ENCODE data around the gene LRSAM1. TPM values are rescaled to one million over a fixed set of nuclear protein-coding genes. Genes with fewer than 3 reads are reported as not detected.

LRSAM1 gene
- 2.6 and 5.7 TPM in 2 replicates for total RNA-seq (2014; rRNA removed; shearing (Covaris generic))

DNA sequence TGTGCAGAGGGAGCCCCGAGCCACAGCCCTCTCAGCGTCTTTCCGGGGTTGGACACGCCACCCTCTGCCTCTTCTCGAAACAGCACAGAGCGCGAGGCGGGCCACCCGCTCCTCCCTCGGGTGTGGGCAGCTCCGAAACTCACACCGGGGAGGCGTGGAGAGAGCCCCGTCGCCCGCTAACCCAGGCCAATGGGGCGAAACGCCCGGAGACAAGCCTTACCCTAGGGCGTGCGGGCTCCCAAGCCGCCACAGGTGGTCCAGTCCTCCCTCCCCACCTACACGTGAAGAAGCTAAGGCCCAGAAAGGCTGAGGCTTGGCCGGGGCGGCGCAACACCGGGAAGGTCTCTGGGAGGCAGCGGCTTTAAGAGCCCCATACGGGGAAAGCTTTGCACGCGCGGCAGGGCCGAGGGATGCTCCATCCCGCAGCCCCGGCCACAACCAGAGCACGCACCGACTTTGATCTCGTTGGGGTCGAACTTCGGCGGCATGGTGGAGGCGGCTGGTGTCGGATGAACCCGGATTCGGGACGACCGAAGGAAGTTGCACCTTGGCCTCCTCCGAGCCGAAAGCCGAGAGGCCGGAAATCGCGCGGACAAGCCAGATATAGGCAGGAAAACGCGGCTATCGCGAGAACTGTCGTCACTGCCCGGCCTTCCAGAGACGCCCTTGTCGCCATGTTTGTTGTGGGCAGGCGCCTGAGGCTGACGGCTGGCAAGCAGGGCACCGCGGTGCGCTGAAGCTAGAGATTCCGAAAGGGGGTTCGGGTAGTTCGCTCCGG lies at the start of gene LRSAM1, which contains the start of gene RPL12:
Gene LRSAM1 (plus strand): TSS at position 681 of the 778 bp plus-strand sequence. CDS start 3,018 bp downstream, outside the sequence.
Gene RPL12 (minus strand): TSS at position 577 of the 778 bp plus-strand sequence. CDS start 89 bp downstream, at position 488.
- peak; percentile 89 for DNase-seq (ENCODE audit: low spot score)

GRCh38 chr9:127402401-127403090 lies 48.8 kb upstream of the LRSAM1 start:
- no peak for DNase-seq (ENCODE audit: low spot score)

DNA sequence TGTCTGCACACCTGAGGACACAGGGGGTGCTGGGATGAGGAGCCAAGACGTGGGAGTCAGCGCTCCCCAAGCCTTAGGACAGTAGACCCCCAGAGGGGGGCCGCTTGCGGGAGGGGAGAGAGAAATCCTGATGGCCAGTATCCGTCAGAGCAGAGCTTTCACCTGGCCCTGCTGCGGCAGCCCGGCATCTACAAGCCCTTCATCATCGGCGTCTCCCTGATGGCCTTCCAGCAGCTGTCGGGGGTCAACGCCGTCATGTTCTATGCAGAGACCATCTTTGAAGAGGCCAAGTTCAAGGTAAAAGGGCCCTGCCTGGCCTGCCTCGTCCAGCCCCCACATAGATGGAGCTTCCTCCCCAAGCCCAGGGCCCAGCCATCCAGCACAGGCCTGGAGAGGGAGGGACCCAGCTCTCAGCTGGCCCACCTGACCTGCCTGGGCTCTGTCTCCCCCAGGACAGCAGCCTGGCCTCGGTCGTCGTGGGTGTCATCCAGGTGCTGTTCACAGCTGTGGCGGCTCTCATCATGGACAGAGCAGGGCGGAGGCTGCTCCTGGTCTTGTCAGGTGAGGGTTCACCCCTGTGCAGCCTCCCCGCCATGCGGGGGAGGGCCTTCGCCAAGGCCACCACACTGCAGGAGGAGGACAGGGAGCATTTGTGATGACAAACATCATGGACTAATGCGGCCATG lies 47.7 kb upstream of the LRSAM1 start:
- no peak for DNase-seq (ENCODE audit: low spot score)

DNA sequence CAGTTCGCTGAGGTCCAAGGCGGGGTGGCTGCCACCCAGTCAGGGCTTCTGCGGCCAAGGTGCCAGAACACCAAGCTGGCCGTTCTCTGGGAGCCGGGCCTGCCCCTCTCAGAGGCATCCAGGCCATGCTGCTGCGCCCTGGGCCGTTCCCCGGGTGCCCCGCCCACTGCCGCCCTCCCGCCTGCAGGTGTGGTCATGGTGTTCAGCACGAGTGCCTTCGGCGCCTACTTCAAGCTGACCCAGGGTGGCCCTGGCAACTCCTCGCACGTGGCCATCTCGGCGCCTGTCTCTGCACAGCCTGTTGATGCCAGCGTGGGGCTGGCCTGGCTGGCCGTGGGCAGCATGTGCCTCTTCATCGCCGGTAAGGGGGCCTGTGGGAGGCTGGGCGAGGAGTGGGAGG lies 46.7 kb upstream of the LRSAM1 start:
- DNase-seq (ENCODE audit: low spot score), result no peak

DNA sequence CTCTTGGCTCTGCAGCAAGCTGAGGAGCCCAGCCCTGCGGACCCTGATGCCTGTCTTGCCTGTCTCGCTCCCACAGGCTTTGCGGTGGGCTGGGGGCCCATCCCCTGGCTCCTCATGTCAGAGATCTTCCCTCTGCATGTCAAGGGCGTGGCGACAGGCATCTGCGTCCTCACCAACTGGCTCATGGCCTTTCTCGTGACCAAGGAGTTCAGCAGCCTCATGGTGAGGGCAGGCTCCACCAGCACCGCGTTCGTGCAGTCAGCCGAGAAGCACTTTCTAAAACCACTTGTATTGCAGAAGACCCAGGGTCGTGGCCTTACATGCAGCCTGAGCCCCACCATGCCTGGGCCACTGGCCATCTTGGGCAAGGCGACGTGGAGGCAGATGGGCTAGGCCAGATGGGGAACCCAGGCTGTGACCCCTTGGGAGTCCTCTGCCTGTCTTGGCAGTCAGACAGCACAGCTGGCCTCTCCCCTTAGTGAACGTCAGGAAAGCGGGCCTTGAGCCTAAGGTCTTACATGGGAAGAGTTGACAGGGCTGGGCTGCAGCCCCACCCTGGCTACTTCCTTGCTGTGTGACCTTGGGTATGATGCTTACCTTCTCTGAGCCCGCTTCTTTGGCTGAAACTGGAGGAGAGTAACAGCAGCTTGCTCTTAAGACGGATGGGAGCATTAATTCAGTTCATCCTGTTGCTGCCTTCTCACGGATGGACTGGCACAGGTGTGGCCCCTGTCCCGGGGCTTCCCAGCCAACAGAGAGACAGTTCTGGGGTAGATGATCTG lies 45.8 kb upstream of the LRSAM1 start:
- DNase-seq (ENCODE audit: low spot score), result no peak

- no peak for DNase-seq (ENCODE audit: low spot score)
These were observed 44.4 kb upstream of the LRSAM1 start for GRCh38 chr9:127406799-127407491.

- DNase-seq (ENCODE audit: low spot score), result no peak
These were observed 43.8 kb upstream of the LRSAM1 start for GRCh38 chr9:127407492-127407843.

DNA sequence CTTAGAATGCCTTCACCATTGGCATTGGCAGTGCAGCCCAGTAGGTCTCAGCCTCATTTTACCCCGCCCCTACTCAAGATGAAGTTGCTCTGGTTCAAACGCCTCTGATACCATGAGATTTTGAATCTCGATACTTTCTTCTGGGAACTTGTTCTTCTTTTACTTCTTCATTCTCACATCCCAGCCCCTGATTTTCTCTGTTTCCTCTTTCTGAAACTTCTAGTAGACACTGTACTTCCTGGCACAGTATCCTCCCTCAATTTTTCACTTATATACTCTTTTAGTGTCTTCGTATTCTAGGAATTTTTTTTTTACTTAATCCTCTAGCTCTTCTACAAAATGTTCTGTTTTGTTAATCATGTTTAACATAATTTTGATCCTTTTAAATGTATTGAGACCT lies 40.2 kb upstream of the LRSAM1 start:
- no peak for DNase-seq (ENCODE audit: low spot score)

DNA sequence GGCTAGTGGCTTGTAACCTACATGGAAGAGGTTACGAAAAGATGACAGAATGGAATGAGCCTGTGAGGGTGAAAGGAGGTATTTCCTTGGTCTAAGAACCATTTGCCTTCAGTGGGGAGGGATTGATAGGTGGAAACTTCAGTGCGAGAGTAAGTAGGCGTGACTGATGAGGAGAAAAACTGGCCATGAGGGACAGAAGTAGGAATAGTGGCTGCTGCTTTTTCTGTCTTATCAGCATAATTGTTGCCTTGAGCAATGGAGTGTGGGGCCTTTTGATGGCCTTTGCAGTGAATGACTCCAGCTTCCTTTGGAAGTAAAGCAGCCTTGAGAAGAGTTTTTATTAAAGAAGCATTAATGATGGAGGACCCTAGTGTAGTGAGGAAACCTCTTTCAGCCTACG lies 36.2 kb upstream of the LRSAM1 start:
- DNase-seq (ENCODE audit: low spot score), result no peak

DNA sequence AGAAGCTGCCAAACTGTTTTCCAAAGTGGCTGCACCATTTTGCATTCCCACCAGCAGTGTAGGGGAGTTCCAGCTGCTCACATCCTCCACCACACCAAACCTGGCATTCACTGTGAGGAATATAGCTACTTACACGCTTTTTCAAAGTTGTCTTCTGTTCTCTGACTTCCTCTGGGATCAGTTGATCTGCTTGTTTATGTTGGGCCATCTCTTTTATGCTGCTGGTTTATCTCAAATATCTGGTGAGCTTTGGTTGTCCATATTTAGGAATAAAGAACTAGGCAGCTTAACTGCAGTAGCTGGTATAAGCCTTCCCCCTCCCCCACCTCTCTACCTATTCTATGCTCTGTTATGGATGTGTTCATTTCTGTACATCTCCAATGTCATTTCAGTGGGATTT lies 35.7 kb upstream of the LRSAM1 start:
- DNase-seq (ENCODE audit: low spot score), result no peak

- peak; percentile 59 for DNase-seq (ENCODE audit: low spot score)
These were observed 33.9 kb upstream of the LRSAM1 start for GRCh38 chr9:127417131-127418036.

GRCh38 chr9:127418037-127418471 lies 33.3 kb upstream of the LRSAM1 start:
- DNase-seq (ENCODE audit: low spot score), result no peak

GRCh38 chr9:127419348-127419747 lies 32.0 kb upstream of the LRSAM1 start:
- no peak for DNase-seq (ENCODE audit: low spot score)

- no peak for DNase-seq (ENCODE audit: low spot score)
These were observed 30.3 kb upstream of the LRSAM1 start for GRCh38 chr9:127421057-127421456.

- no peak for DNase-seq (ENCODE audit: low spot score)
These were observed 29.1 kb upstream of the LRSAM1 start for GRCh38 chr9:127422133-127422782.

- no peak for DNase-seq (ENCODE audit: low spot score)
These were observed 28.5 kb upstream of the LRSAM1 start for GRCh38 chr9:127422787-127423186.

GRCh38 chr9:127423476-127423933 lies 27.8 kb upstream of the LRSAM1 start:
- no peak for DNase-seq (ENCODE audit: low spot score)

DNA sequence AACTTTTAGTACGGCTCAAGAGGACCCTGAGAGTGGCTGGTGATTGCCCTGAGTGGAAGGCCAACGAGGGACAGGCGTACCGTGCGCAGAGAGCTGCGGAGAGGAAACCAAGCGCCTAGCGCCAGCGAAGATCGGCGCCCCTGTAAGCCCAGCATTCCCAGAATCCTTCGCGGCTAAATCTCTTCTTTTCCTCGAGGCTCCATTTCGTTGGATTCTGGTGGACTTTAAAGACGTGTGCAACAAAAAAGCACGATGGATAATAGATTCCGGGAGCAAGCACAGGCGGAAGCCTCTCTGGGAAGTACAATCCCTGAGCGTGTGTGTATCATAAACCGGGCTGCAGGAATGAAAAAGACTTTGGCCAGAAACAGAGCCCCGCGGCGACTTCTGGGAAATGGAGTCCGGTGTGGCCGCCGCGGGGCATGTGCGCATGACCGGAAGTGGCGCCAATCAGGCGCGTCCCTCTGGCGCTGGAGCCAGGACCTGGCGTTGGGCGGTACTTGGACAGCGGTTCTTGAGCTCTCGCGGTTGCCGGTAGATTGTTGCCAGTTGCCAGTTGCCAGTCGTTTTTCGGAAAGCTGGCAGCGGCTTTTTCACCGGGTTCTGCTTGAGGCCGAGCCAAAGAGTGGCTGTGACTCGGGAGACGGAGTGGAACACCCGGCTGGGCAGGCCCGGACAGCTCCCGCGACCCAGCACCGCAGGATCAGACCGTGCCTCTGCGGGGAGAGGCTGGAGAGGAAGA lies 27.2 kb upstream of the LRSAM1 start, which contains the start of gene ZNF79:
Gene ZNF79 (plus strand): TSS at position 449 of the 742 bp plus-strand sequence. CDS start 406 bp downstream, outside the sequence.
- DNase-seq (ENCODE audit: low spot score), result peak; percentile 89

DNA sequence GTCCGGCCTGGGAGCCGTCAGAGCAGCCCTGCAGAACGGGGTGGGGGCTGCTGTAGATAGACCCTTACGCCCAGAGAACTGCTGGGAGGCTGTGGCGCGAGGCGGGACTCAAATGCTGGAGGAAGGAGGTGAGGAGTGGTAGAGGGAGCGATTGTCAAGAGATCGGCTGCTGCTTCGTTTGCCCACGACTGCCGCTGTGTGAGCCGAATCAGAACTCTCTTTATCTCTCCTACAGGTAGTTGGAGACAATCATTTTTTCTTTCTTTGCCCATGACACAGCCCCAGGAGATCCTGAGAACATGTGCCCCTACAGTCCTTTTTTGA lies 26.7 kb upstream of the LRSAM1 start:
- no peak for DNase-seq (ENCODE audit: low spot score)
